Measurements from ENCODE around the gene PRKG1. TPM values are rescaled to one million over a fixed set of nuclear protein-coding genes. Genes with fewer than 3 reads are reported as not detected.

PRKG1 gene
- total and polyA plus RNA-seq, 2 of the 8 experiments (the other 6 are each of a cell fraction or from before 2014, with no cell fraction given) = 4.2 to 15.2 TPM

DNA sequence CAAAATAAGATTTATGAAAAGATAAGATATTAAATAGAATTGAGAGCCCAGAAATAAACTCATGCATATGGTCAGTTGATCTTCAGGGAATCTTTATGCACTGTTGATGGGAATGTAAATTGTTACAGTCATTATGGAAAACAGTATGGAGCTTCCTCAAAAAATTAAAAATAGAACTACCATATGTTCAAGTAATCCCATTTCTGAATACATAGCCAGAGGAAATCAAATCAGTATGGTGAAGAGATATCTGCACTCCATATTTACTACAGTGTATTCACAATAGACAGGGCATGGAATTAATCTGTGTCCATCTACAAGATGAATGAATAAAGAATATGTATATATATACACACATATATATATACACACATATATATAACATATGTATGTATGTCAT, 747.5 kb downstream of the PRKG1 start:
- ChIA-PET POLR2A (ENCODE audit: partially characterized antibody) (no interaction called here), CTCF (ENCODE audit: partially characterized antibody) (interaction anchor here (1.1 kb wide), 1 partner anchor 77 kb away, joined by 3 read pairs; no protein-coding TSS in a partner anchor)
- Histone ChIP-seq H4K91ac (replicated peaks; ENCODE audit: insufficient read length, low read length) (no peak overlapping the region), H3K23me2 (ENCODE audit: low read depth, low read length) (no peaks in the 10 kb centered on the region), H3K4ac (replicated peaks; ENCODE audit: insufficient read length, low read depth, low read length) (no peak overlapping the region), H3K79me2 (ENCODE audit: control insufficient read depth in 1 of 2, insufficient read depth in 2 of 2, low read length in 2 of 2) (no peaks in the 10 kb centered on the region), H2AK5ac (ENCODE audit: low read depth, low read length) (no peak overlapping the region), H3K56ac (replicated peaks; ENCODE audit: insufficient read length, low read depth, low read length) (no peak overlapping the region), H3K9me3 (ENCODE audit: insufficient read depth in 2 of 2, low read depth in 1 of 2, low read length in 1 of 2) (no peaks in the 10 kb centered on the region), H3K14ac (ENCODE audit: insufficient read length) (no peak overlapping the region), H2BK5ac (ENCODE audit: low read depth, low read length) (no peak overlapping the region), H2BK15ac (ENCODE audit: low read length) (no peak overlapping the region), H3K27ac (ENCODE audit: low read depth, low read length) (no peak overlapping the region), H3K9ac (replicated peaks in 1 of 4; ENCODE audit: extremely low read depth in 1 of 4, low read depth in 3 of 4, low read length in 3 of 4) (no peak overlapping the region), H4K8ac (ENCODE audit: extremely low read depth, insufficient read depth, low read length) (no peak overlapping the region), H2BK12ac (ENCODE audit: low read depth, low read length) (no peak overlapping the region), H3K4me3 (ENCODE audit: extremely low read depth in 1 of 4, insufficient read depth in 2 of 4, low read depth in 3 of 4, low read length in 4 of 4) (no peak overlapping the region), H3K4me1 (replicated peaks in 1 of 4; ENCODE audit: control insufficient read depth in 3 of 4, insufficient read depth in 4 of 4, low read length in 3 of 4) (no peaks in the 10 kb centered on the region), H3K18ac (ENCODE audit: extremely low read depth, low read length) (no peak overlapping the region), H2BK120ac (replicated peaks; ENCODE audit: low read depth, low read length) (no peak overlapping the region), H3K36me3 (ENCODE audit: control insufficient read depth in 2 of 4, insufficient read depth in 4 of 4, low read length in 3 of 4) (no peaks in the 10 kb centered on the region), H4K5ac (ENCODE audit: insufficient read length, low read depth, low read length) (no peak overlapping the region), H3K23ac (ENCODE audit: insufficient read length) (no peak overlapping the region), H4K20me1 (replicated peaks in 1 of 2; ENCODE audit: control insufficient read depth in 1 of 2, insufficient read depth in 2 of 2, low read length in 2 of 2) (no peaks in the 10 kb centered on the region), H2BK20ac (ENCODE audit: low read length) (no peak overlapping the region), H3K79me1 (ENCODE audit: low read depth, low read length) (no peaks in the 10 kb centered on the region), H3K27me3 (replicated peaks in 1 of 4; ENCODE audit: control insufficient read depth in 3 of 4, extremely low read depth in 1 of 4, insufficient read depth in 3 of 4, low read length in 3 of 4) (peaks cover 0 to 1% (median 0%) of the 10 kb centered on the region in 4 experiments; a peak in 1 of 7 replicates), H3K4me2 (ENCODE audit: insufficient read depth in 1 of 2, low read depth in 2 of 2, low read length in 2 of 2) (no peak overlapping the region), H2AFZ (ENCODE audit: low read length) (no peak overlapping the region)
- FAIRE-seq (no peak), DNase-seq (ENCODE audit: low read depth in 1 of 2, low spot score in 2 of 2) (no peak)
- TF ChIP-seq, protein P1, sequence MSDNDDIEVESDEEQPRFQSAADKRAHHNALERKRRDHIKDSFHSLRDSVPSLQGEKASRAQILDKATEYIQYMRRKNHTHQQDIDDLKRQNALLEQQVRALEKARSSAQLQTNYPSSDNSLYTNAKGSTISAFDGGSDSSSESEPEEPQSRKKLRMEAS (IDR thresholded peaks at IDR 0.05) = no peak
- TF ChIP-seq TAF1 (IDR thresholded peaks at IDR 0.05; ENCODE audit: low read depth, low read length) = no peak

All from H1 (cell line).